Omental fat pad (tissue), 4 donors: ENCODE measurements around the gene CCDC172. TPM values are rescaled to one million over a fixed set of nuclear protein-coding genes. Genes with fewer than 3 reads are reported as not detected.

Experiments used
- ATAC-seq: fragments of 150-250 bp; one replicate; pipeline ENCODE4 v1.9.1; 2016; ENCODE audit warnings: mild to moderate bottlenecking, moderate library complexity; ENCODE audit not compliant: low FRiP score
- DNase-seq: peaks from one replicate; pipeline ENCODE4 v3.0.0-alpha.2; 2019; ENCODE audit warnings: low spot score
- CTCF ChIP-seq, 3 donors: fragments of 450-650 bp; IDR thresholded peaks; one replicate each; pipeline ENCODE4 v1.5.1; 2016 to 2017; ENCODE audit warnings: antibody characterized with exemption in 3 of 3, mild to moderate bottlenecking in 3 of 3, moderate library complexity in 2 of 3
- total RNA-seq, 4 donors: library from RNA; depleted of rRNA; stranded (reverse); fragments of >200 nt; gene quantifications; one replicate each; pipeline ENCODE4 v1.1.0, GENCODE V29; 2016

The CCDC172 gene
- total RNA-seq: not detected

- DNase-seq: no peak
- no peak for ATAC-seq
- no peak for TF ChIP-seq CTCF (IDR thresholded peaks at IDR 0.05)
Measured at GRCh38 chr10:116324227-116324950, at the start of gene CCDC172. Gene CCDC172 (plus strand): TSS chr10:116324448. CDS start chr10:116325012, 564 bp downstream.

- no peak for TF ChIP-seq CTCF (IDR thresholded peaks at IDR 0.05)
- no peak for DNase-seq
- no peak for ATAC-seq
Measured at GRCh38 chr10:116276981-116277380, 47.3 kb upstream of the CCDC172 start.

- TF ChIP-seq CTCF (IDR thresholded peaks at IDR 0.05): no peak
- ATAC-seq (no peak), DNase-seq (no peak)
Measured at GRCh38 chr10:116278846-116279245, 45.4 kb upstream of the CCDC172 start.

- ATAC-seq (no peak), DNase-seq (no peak)
- no peak for TF ChIP-seq CTCF (IDR thresholded peaks at IDR 0.05)
Measured at GRCh38 chr10:116281775-116282174, 42.5 kb upstream of the CCDC172 start.

GRCh38 chr10:116286626-116287200 is 37.5 kb upstream of the CCDC172 start:
- no peak for TF ChIP-seq CTCF (IDR thresholded peaks at IDR 0.05)
- DNase-seq (no peak), ATAC-seq (no peak)

GRCh38 chr10:116287906-116288501 is 36.2 kb upstream of the CCDC172 start:
- no peak for ATAC-seq
- TF ChIP-seq CTCF (IDR thresholded peaks at IDR 0.05): no peak
- no peak for DNase-seq
